AG20443 (cell line): ENCODE results near the gene CAMK4.

Experiments
- DNase-seq: peaks from one replicate; pipeline ENCODE4 v3.0.0; 2012; ENCODE audit warnings: low spot score, mixed read lengths

The CAMK4 gene

DNA sequence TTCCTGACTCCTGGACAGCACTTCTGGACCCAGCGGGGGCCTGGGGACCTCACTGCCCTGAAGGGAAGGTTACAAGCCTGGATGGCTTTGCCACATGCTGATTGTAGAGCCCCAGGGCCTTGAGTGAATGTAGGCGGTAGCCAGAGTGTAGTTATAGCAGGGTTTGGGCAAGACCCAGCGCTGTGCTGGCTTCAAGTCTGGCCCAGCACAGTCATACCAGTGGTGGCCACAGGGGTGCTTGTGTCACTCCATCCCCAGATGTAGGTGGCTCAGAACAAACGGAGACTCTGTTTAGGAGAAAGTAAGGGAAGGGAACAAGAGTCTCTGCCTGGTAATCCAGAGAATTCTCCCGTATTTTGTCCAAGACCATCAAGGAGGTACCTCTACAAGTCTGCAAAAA lies 203.6 kb downstream of the CAMK4 start:
- no peak for DNase-seq

DNA sequence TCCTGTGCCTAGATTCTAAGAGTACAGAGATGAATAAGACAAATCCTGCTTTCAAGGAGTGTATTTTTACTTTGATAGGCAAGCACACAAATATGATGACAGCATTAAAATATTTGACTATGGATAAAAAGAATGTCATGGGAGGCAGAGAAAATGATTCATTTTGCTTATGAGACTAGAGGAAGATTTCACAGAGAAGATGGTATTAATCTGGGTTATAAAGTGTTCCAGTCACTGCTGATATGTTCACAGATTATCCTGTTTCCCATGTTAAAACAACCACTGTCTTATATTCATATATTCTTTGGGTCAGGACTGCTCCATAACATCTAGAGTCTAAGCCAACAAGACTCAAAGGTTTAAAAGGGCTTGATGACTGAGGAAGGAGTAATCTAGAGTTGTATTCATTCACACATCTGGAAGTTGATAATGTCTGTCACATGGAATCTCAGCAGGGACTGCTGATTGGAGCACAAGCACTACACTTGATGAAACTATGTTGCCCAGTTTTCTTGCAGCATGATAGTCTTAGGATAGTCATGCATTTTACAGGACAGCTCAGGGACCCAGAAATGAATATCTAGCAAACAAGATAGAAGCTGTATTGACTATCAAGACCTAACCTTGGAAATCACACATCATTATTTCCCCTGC lies 208.8 kb downstream of the CAMK4 start:
- no peak for DNase-seq

DNA sequence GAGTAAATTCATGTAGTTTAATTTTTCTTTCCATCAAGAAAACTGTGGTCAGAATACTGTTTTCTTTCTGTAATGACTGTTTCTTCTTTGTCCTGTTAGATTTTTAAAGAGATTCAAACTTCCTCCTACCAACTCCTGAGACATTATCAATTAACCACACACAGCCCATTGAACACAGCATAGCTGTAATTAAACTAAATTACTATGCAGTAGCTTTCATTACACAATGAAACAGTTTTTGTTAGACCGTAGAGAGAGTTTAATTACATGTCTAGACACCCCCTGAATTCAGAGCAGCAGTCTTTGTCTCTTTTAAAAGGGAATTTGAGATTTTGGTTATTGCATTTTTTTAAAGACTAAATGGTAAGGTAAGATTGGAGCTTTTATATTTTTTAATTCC lies 210.6 kb downstream of the CAMK4 start:
- no peak for DNase-seq

DNA sequence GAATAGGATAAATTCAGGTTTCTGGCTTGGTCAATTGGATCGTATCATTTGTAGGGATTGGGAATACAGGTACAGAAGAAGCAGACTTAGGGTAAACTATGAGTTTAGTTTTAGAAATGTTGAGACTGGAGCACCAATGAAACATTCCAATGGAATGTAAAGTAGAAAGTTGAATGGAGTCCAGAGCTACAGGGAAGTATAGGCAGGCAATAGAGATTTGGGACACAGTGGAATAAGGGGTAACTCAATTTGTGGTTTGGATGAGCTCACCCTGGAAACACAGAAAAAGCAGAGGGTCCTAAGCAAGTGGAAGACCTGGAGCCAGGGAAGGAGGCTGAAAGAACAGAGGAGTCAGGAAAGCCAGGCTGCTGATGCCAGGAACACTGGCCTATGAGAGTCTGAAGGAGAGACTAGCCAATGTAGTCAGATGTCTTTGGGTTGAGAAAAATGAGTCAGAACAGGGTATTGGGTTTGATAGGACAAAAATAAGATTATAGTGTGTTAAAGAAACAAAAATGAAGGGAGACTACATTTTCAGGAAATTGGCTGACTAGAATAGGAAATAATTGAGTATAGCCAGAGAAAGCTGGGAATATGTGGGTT lies 215.4 kb downstream of the CAMK4 start:
- DNase-seq = peak; percentile 18

DNA sequence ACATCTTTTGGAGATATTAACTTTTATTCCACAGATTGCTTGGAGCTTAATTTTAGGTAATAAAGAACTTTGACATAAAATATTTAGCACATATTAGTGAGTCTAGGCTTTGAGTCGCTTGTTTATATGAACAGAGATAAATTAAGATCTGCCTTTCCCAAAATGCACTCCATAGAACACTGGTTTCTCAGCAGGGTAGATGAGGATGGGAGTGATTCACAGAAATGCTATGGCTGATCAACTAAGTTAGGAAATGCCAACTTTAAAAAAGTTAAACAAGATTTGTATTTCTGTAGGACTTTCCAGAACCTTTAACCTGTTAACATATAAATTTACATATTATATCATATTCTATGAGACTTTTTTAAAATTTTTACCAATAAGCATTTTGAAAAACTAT lies 222.9 kb downstream of the CAMK4 start:
- no peak for DNase-seq

DNA sequence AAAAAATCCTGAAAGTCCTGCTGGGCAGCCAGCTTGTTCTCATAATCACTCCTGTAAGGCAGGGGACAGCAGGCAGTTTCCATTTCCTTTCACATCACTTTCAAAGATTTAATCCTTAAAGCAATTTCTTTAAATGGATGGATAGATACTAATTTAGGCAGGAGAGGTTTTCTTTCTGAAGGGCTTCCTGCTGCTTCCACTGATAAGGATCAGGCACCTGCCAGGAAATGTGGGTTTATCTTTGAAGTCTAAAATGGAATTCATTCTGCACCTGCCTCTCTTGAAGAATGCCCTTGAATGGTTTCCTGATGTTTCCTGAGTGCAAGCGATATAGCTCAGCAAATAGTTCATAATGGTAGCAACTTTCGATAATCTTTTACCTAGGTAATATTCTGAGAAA lies 223.6 kb downstream of the CAMK4 start:
- DNase-seq = no peak

DNA sequence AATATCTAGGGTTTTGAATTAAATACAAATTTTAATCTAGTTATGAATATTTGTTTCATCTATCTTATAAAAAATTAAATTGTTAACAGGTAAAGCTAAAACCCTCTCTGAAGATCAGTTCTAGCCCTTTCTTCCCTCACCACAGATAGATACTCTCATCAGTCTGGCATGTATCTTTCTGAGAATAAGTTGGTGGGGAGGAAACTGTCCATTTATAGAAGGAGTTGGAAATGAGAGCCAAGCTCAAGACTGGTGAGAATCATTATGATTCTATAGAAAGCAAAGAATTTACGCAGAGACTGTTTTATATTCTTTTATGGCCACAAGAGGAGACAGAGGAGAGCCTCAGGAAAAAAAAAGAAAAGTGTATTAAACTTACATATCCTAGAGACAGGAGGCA lies 229.1 kb downstream of the CAMK4 start:
- DNase-seq = no peak

DNA sequence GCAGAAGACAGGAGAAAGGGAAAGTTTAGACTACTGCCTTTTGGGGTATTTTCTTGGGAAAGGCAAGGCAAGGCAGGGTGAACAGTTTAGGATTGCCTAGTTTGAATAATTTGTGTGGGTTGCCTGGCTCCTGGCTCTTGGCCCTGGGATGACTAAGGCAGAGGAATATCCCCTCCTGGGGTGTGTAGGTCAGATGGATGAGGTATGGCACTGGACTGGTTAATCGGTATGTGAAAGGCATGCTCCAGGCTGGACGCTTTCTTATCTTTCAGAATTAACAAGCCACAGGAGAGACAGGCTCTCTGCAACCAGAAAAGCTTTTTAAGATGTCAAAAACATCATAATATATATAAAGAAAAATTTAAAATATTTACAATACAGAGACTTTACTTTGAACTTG lies 229.6 kb downstream of the CAMK4 start:
- no peak for DNase-seq

DNA sequence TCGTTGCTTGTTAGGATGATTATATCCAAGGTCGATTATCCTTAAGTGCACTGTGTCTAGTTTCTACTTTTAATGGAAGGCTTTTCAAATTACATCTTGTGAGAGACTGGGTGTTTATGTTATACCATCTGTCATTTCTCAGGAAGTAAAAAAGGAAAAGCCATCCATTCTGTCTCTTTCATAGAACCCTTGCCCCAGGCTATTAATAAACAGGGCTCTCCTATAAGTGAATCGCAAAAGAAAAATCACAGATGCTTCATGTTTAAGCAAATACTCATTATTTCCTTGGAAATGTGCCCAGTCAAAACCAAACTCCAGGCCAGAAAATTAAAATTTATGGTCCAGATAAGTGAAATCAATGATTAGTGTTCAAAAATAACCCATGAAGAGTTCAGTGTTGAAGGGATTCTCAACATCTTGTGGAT lies 230.0 kb downstream of the CAMK4 start:
- DNase-seq = no peak

DNA sequence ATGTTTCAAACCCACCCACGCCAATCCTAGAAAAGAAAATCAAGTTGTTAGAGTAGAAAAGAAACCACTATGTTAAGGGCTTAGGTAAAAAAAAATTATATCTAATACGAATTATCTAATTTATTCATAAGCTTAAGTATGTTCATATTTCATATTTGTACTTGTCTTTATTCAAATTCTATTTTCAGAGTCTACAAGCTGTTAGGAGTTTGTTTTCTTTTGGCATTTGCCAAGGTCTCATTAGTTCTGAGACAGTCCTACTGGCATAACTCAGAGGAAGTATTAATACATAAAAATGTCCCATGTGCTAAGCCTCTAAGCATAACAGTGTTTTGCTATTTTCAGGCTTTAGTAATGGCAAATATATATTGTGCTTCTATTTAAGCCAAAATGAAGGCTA lies 230.6 kb downstream of the CAMK4 start:
- DNase-seq = no peak

DNA sequence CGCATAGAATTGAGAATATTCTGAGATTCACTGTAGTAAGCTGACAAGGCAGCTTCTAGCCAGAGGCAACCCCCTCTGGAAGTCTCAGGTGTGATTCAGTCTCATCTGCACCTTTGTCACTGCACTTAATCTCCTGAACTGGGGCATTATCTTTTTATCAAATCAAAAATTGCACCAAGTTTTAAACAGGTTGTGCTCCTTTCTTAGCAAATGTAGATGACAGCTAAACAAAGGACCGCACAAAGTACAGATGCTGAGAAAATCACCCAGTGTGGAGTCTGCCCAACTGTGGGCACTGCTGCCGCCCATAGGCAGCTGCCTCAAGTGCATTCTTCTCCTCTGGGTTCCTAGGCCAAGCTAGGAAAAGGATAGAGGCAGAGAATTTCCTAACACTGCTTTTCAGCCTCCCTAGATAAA lies 237.1 kb downstream of the CAMK4 start:
- DNase-seq = peak; percentile 22

DNA sequence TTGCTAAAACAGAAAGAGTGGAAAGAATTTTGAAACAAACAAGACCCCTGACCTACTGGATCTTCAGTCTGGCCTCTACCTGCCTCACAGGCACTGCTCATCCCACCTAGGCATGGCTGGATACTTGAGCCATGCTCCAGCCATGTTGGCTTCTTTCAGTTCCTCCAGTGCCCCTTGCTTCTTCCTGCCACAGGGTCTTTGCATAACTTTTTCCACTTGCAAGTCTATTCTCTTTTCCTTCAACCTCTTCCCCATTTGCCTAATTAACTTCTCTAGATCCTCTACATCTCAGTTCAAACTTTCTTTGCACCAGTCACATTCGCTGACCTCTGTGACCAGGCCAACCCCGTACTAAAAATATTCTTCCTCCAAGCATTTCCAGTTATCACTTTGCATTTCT lies 237.8 kb downstream of the CAMK4 start:
- DNase-seq = no peak

DNA sequence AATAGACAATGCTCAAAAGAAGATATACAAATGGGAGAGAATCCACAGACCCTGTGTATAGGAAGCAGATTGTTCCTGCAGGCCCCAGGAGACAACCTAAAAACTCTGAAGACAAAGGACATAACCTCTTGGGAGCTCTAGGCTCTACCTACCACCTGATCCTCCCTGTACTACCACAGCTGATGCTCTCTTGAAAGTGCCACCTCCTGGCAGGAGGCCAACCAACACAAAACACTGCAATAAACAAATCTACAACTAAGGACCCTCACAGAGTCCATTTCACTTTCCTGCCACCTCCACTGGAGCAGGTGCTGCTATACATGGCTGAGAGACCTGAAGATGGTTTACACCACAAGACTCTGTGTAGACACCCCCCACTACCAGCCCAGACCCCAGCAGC lies 239.1 kb downstream of the CAMK4 start:
- no peak for DNase-seq

DNA sequence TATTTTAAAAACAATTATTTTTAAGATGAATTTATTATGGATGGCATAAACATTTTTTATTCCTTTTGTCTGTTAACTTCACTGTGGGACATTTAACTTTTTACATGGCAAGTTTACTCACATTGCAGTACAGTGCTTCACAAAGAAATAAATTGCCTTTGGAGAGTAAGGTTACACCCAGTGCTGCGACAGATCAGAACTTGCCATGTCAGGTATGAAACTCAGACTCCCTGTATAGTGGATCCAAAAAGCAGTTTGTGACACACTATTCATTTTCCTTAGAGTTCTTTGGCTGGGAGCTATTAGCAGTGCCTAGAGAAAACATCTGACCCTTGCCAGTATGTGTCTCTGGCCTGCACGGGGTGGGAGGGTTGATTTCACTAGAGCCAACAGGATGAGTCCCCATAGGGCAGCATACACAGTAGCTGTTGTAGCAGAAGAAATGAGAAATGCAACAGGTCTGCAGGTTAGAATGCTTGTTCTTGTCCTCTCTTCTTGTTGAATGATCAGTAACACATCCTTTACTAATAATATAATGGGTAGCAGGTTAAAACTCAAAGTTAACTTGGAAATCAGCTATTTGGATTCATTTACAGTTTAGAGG lies 245.2 kb downstream of the CAMK4 start:
- DNase-seq = no peak

DNA sequence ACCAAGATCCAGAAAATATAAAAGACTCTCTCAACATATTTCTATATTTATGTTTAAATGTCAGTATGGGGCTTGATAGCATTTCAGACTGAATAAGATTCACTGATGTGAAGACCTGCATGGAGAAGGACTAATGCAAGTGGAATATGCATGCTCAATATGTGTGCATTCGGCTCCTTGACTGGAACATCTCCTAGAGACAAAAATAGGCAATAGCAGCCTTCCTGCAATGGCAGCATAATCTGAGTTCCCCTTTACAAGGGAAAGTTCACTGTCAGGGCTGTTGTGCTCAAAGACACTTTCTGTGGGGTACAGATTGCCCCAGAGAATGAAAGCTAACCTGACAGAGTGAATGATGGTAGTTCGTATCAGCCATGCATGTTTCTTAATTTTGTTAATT lies 245.7 kb downstream of the CAMK4 start:
- DNase-seq = no peak

DNA sequence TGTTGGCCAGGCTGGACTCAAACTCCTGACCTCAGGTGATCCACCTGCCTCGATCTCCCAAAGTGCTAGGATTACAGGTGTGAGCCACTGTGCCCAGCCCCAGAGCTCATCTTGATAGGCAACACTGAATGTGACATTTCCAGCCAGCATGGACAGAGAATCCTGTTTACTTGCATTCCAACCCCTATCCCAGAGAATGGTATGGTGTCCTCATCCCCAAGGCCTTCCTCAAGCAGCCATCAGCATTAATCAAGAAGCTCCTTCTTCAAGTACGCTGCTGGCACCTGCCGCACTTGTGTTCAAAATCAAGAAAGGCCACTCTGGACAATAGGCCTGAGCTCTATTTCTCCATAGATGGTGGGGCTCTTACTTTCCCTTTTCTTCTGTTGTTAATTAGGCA lies 247.9 kb downstream of the CAMK4 start:
- DNase-seq = no peak

DNA sequence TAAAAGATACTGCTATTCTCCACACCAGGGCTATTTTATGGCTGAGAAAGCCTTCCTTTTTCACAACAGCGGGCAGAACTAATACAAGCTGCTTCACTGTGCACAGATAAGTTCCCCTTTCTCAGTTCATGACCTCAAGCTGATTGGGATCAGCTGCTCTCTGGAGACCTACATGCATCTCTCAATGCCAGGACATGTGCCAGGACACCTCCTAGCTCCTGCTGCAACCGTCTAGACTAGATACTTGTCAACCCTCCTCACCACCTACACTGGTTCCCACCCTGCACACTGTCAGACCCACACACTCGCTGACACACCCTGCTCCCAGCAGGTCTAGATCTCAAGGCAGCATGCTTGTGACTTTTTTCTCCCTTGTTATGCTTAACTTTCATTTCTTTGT lies 248.4 kb downstream of the CAMK4 start:
- DNase-seq = no peak

DNA sequence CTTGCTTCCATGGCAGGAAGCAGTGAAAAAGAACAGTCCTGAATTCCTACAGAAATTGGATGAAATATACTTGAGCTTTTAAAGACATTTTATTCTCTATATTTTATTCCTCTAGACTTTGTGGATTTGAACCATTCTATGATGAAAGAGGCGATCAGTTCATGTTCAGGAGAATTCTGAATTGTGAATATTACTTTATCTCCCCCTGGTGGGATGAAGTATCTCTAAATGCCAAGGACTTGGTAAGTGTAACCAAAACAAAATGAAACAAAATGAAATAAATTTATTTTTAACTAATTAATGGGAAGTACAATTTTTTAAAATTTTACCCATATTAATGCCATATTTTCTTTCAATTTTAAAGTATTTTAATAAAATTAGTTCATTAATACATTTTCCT lies 254.1 kb downstream of the CAMK4 start:
- no peak for DNase-seq

DNA sequence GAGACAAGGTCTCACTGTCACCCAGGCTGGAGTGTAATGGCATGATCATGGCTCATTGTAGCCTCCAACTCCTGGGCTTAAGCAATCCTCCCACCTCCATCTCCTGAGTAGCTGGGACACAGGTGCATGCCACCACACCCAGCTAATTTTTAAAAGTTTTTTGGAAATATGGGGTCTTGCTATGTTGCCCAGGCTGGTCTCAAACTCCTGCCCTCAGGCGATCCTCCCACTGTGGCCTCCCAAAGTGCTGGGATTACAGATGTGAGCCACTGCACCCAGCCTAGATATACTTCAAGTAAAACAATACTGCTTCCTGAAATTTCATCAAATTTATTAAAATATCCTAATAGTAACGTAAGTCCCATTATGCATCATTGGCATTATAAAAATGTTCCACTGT lies 254.7 kb downstream of the CAMK4 start:
- DNase-seq = no peak

DNA sequence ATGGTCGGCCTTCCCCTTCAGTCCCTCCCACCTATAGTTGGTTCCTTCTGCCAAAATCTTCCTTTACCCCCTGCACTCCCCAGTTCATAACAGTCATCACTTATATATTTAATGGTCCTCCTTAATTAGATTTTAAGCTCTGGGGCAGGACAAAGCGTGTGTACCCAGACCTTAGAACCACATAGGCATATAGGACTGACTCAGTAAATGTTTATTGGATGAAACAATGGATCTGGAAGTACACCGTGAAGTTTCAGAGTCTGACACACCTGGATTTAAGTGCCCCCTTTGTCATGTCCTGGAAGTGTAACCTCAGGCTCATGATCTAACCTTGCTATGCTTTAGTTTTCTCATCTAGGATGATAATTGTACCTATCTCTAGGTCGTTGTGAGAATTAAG lies 256.2 kb downstream of the CAMK4 start:
- no peak for DNase-seq

DNA sequence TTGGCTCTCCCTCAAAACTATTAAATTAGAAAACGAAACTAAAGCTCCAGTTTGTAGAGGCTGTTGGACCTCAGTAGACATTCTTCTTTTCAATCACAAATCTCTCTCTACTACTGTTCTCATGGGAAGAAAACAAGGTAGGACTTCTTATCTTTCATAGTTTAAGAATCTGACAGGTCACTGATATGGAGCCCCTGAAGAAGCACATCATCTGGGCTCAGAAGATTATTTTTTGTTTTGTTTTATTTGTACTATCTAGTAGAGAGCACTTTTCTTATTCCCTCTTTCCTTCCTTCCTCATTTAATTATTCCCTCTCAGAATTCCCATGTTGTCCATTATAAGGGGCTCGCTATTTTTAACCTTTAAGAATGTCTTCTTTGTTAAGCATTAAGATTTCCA lies 261.9 kb downstream of the CAMK4 start:
- DNase-seq = no peak

DNA sequence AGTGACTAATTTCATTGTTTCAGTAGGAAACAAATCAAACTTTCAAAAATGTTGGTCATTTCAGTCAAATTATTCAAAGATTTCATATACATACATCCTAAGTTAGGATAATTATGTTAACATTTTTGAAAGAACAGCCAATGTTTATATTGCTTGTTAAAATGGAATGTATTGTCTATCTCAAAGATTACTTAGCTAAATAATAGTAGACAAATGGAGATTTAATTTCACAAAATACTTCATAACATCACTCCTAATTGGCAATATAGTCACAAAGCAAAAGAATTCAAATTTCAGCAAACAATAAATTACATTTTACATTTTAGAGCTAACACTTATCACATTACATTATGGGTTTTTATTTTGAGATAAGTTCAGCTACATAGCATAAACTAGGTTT lies 262.7 kb downstream of the CAMK4 start:
- no peak for DNase-seq

DNA sequence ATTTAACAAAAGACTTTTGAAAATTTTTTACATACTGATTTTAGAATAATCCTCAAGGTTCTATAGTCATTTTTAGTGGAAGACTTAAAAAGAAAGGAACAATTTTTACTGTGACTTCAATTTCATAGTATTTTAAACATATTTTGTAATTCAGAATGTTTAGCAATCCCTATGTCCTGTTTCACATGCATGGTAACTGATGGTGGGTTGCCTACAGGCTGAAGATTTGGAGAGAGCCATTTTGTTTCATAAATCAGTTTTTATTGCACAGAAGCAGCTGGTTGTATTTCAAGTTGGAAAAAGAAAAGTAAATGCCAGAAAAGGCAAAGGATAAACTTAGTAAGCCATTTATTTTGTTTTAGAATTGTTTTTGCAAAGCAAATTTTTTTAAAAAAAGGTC lies 264.2 kb downstream of the CAMK4 start:
- DNase-seq = no peak

DNA sequence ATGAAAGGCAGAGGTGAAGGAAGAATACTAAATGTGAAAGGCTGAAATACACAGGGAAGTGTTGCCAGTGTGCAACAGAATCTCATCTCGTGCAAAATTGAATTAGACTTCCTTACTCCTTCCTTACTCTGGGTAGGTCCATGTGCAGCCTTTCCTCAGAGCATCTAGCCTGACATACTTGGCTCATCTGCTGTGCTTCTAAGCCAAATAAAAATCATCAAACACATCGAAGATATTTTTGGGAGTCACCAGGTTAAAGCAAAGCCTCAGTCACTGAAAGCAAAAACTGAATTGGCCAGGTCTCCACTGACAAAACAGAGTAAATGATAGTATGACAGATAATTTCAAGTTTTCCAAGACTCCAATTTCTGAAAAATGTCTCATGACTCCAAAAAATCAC lies 268.8 kb downstream of the CAMK4 start:
- DNase-seq = no peak
